ENCODE measurements around the gene GNG8.

GNG8 gene

GRCh38 chr19:46665072-46665471 lies 29.1 kb upstream of the GNG8 start:
- TF ChIP-seq CTCF (IDR thresholded peaks at IDR 0.05; ENCODE audit: borderline replicate concordance, insufficient read depth, low read depth, low read length), result no peak
- H3K4me3 ChIP-seq (ENCODE audit: low read depth, low read length), result no peak overlapping the region

- TF ChIP-seq CTCF (IDR thresholded peaks at IDR 0.05; ENCODE audit: borderline replicate concordance, insufficient read depth, low read depth, low read length), result peak; percentile 86
- peak overlapping the region; percentile 38 for H3K4me3 ChIP-seq (ENCODE audit: low read depth, low read length)
These were observed 26.0 kb upstream of the GNG8 start for GRCh38 chr19:46661735-46662592.

GRCh38 chr19:46661020-46661731 lies 25.2 kb upstream of the GNG8 start, which contains the start of gene DACT3:
Gene DACT3, minus strand, starts transcription at chr19:46661182. Its CDS starts 118 bp downstream, at chr19:46661064.
- no peak for TF ChIP-seq CTCF (IDR thresholded peaks at IDR 0.05; ENCODE audit: borderline replicate concordance, insufficient read depth, low read depth, low read length)
- peak within 1 kb of the TSS; percentile 41 for H3K4me3 ChIP-seq (ENCODE audit: low read depth, low read length)

- H3K4me3 ChIP-seq (ENCODE audit: low read depth, low read length), result peak overlapping the region; percentile 41
- 0 out of 2 replicates have a peak, but pooled peaks have one; percentile 6 for TF ChIP-seq CTCF (IDR thresholded peaks at IDR 0.05; ENCODE audit: borderline replicate concordance, insufficient read depth, low read depth, low read length)
These were observed 24.6 kb upstream of the GNG8 start for GRCh38 chr19:46660551-46661019.

- H3K4me3 ChIP-seq (ENCODE audit: low read depth, low read length), result peak overlapping the region; percentile 41
- no peak for TF ChIP-seq CTCF (IDR thresholded peaks at IDR 0.05; ENCODE audit: borderline replicate concordance, insufficient read depth, low read depth, low read length)
These were observed 24.1 kb upstream of the GNG8 start for GRCh38 chr19:46660008-46660517.

- TF ChIP-seq CTCF (IDR thresholded peaks at IDR 0.05; ENCODE audit: borderline replicate concordance, insufficient read depth, low read depth, low read length), result no peak
- no peak overlapping the region for H3K4me3 ChIP-seq (ENCODE audit: low read depth, low read length)
These were observed 23.4 kb upstream of the GNG8 start for GRCh38 chr19:46659151-46660007.
